Activated CD4-positive, alpha-beta T cell treated with anti-CD3 and anti-CD28 coated beads, Interleukin-2, amount 50 U/mL, for 1 hour (primary cell): ENCODE measurements around the gene CTNNBL1.

ENCODE experiments used
- DNase-seq: peaks from one replicate; pipeline ENCODE4 v3.0.0-alpha.2; 2020

Gene CTNNBL1

DNA sequence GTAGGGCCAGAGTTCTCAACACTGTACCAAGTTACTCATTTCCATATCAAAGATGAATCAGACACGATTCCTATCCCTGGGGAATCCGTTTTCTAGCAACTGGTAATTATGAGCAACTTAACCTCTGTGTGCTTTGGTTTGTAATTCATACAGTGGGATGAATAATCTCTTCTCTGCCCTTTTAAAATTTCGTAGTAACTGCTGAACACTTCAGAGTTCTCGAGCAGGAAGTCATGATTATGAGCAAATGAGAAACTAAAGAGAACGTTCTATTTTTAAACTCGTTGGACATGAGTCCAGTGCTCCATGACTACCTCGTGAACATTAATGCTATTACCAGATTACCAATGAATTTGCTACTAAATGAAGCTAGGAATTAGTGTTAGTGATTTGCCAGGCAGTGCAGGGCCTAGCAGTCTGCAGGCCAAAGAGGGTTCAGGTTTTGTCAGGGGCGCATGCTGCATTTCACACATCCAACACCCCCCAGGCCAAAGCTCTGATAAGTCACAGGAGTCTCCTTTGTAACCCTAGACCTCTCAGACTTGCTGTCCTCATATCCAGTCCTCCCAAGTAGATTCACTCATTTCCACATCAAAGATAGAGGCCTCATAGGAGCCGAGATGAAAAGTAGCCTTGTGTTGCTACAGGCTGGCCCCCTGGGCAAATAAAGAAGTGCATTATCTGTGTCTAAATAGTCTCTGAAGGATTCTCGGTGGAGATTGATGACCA is 163.3 kb downstream of the CTNNBL1 start:
- DNase-seq: no peak

DNA sequence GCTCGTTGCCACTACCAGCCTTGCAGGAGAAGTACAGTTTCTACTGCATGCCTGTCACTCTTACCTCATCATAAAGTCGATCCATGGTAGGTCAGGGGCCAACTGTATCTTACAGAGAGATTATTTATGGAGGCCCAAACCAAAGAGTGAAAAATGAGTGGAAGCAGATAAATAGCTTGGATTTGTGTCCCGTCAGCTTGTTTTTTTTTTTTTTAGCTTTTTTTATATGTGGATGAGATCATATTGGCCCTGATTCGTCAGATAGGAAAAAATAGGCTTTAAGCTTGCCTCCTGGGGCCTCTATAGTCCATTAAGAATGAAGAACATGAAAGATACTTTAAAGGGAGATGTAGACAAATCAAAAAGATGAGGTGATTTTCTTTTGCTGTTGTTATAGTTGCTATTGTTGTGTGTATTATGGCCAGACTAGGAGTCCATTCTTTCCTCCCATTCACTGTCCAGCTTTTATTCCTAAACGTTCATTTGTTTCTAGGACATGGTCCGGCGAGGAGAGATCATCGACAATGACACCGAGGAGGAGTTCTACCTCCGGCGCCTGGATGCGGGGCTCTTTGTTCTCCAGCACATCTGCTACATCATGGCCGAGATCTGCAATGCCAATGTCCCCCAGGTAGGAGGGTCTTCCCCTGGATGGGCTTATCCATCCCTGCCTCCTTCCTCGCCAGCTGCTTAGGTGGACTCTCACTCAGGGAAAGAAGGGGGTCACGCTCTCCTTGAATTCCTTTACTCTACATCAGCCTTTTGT is 165.8 kb downstream of the CTNNBL1 start:
- no peak for DNase-seq

DNA sequence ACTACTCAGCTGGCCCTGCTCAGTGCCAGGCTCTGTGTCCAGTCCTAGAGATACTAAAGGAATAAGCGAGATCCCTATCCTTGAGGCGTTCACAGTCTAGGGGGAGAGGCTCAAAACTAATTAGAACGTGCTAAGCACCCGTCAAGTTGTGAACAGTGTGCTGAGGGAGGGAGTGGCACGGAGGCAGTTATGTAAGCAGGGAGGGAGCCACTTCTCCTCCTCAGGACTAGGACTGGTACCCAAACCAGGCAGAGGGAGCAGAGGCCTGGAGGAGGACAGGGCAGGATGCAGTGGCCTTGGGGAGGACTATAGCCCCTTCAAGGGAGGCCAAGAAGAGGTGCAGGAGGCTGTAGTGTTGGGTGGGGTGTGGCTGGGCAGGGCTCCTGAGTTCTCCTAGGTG is 169.5 kb downstream of the CTNNBL1 start:
- DNase-seq: no peak

DNA sequence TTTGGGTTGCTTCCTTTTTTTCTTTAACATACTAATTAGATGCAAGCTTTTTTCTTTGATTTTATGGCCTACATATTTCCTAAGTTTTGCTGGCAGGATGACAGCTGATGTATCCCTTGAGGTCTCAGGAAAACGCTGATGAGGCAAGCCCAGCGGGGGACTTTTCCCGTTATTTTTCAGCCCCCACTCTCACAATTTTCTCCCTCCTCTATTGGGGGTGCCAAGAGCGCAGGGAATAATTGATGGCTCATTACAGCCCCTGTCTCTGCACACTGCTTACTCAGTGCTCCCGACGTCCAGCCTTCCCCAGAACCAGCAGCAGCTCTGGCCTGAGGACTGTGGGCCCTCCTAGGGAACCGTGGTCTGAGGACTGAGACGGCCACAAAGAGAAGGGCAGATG is 170.5 kb downstream of the CTNNBL1 start:
- no peak for DNase-seq

DNA sequence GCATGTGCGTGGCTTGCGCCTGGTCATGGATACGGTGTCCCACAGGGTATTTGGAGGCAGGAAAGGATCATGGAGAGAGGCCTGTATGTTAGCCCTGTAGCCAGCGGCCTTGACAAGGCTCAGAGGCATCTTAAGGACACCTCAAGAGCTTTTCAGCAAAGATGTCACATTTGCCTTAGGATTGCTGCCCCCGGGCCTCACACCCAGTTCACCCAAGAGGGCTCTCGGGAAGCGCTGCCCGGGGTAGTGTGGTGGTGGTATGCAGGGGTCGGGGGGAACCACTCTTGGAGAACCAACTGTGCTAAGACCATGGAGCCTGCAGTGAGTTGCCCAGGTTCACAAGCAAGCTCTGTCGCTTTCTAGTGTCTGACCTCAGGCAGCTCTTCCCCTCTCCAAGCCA is 172.2 kb downstream of the CTNNBL1 start:
- DNase-seq: no peak

GRCh38 chr20:37867289-37868195 is 173.7 kb downstream of the CTNNBL1 start:
- DNase-seq: no peak

DNA sequence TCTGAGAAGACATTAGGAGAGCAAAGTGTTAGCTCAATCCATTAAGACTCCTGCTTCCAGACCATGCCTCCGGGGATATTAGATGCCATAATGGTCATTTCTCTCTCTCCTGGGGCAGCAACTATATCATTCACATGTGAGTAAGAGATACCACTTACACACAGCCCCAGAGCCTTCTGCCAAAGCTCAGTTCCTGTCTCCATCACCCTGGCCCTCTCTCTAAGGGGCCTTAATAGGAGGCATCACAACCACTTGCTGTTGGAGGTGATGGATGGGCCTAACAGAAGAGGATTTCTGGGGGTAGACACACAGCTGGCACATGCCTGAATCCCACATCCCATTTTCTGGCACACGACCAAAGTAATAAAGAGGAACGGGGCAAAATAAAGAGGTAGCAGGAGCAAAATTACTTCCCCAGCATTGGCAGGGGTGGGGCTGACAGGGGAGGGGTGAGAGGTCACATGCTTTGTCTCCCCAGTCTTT is 175.1 kb downstream of the CTNNBL1 start:
- no peak for DNase-seq

GRCh38 chr20:37869334-37869861 is 175.6 kb downstream of the CTNNBL1 start:
- no peak for DNase-seq

DNA sequence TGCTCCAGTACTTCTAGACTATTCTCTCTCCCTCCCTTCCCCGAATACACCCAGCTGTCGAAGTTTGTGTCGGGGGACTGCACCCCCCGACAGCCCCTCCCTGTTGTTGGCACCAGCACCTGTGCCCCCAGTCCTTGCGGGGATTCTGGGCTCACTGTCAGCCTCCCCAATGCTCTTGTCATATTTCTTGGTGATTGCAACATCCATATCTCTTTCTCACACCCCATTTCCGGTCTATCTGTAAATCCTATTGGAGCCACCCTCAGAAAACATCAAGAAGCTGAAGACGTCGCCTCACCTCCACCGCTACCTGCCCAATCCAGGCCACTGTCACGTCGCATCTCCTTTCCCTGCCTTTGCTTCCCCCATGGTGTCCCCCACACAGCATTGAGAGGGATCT is 176.5 kb downstream of the CTNNBL1 start:
- DNase-seq: no peak

DNA sequence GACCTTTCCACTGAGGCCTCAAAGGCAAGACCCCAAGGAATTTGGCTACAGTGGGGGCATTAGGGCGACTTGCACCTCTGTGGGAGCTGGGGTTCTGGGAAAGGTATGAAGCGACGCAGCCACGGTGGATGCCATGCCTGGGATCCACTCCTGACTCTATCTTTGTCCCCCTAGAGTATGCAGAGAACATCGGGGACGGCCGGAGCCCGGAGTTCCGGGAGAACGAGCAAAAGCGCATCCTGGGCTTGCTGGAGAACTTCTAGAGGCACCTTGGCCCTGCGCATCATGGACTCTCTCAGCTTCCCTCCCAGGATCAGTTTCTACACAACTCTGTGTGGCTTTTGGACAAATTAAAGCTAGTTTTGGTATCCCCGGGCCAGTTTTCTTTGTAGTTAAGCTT is 177.9 kb downstream of the CTNNBL1 start:
- DNase-seq: no peak

DNA sequence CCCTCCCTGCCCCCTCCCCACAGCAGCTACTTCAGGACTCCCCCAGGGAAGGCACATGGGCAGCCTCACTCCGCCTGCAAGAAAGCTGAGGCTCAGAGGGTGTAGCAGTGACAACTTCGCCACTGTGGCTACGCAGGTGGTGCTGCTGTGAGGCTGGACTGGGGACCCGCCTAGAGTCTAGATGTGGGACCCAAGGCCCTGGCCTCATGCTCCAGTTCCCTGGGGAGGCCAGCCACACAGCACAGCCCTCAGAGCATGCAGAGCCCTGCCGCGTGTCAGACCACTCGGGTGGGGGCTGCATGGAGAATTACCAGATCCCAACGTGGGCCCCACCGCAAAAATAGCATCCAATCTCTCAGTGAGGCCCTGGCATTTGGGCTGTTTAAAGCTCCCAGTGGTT is 178.3 kb downstream of the CTNNBL1 start:
- no peak for DNase-seq

DNA sequence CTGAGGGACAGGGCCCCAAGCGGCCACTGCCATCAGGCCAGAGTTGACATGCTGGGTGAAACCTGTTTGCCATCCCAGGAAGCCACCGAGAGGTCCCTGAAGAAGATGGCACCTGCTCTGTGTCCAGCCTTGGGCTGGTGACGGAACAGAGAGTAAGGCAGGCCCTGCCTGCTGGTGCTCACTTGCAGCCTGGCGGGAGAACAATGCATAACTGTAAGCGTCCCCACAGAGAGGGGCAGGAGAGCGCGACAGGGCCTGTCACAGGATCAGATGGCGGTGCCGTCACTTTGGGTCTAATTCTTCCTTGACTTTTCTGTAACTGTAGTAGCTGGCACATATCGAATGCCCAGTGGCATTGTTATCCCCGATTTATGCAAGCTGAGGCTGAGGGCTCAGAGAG is 180.1 kb downstream of the CTNNBL1 start:
- no peak for DNase-seq

DNA sequence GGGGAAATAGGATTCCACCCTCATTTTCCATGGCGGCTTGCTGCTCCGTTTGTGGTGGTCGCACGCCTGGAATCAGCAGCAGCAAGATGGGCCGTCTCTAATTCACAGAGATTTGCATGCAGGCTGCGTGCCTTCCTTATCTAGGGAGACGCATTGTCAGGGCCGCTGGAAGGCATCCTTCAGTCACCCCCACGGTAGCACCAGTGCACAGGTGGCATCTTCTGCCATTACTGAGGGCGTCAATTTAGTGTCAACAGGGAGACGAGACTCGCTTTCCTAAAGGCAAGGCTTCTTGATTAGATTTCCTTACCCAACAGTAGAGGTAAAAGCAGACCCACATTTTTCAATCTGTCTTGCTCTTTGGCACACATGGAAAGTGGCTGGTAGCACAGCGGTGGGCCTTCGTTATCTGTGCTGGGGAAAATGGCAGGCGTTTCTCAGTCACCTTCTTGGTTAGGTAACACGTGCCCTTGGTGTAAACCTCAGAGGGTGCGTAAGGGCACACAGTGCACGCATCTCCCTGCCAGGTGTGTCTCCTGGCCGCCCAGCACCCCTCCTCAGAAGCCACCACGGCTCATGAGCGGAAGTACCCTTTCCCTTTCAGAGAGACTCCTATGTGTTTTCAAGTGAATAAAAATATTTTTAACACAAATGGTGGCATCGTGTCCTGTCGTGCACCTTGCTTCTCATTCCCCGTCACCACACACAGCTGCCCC is 181.8 kb downstream of the CTNNBL1 start:
- no peak for DNase-seq

DNA sequence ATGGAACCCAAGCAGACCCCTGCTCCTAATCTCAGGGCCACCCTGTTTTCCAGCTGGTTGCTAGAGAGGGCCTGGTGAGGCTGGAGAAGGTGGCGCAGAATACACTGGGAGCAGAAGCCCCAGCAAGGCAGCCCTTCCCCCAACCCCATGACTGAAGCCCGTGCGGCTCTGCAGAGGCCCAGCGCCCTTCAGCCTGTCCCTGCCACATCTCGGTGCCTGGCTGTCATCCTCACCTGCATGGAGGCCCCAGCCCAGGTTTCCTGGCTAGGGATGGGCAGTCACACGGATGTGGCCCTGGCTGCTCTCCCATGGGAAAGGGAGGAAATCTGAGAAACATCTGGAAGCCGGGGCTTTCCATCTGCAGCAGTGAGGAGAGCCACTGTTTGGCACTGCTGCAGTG is 183.0 kb downstream of the CTNNBL1 start:
- no peak for DNase-seq

DNA sequence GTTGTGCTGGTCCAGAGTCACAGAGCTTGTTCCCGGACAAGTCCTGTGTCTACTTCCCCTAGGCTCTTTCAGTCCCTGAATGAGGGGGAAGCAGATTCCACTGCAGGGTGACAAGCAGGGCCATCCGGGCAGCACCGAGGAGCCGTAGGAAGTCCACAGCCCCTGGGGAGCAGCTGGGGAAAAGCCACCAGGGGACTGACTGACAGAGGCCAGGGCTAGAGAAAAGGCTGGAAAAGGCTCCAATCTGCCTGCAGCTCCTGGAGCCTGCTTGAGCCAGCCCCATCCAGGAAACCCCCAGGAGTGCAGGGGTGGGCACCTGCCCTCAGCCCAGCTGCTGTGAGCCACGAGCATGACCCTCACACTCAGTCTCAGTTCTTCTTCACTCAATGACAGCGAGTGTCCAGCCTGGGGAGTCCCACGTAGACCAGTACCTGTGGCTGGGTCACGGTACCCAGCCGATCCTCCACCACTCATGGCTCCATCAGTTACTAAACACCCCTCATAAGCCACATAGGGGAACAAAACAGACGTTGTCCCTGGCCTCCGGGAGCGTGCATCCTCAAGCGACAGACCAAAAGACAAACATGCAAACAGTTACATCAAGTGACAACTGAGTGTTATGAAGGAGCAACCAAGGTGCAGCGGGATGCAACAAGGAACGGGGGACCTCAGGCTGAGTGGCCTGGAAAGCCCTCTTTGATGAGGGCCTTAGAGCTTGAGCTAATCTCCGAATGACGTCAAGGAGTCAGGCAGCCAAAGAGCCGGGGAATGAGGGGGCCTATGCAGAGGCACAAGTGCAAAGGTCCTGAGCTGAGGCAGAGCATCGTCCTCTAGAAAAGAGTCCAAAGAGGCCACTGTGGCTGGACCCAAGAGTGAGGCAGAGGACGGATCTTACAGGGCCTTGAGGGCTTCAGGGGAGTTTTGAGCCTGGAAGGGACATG is 184.3 kb downstream of the CTNNBL1 start:
- no peak for DNase-seq

DNA sequence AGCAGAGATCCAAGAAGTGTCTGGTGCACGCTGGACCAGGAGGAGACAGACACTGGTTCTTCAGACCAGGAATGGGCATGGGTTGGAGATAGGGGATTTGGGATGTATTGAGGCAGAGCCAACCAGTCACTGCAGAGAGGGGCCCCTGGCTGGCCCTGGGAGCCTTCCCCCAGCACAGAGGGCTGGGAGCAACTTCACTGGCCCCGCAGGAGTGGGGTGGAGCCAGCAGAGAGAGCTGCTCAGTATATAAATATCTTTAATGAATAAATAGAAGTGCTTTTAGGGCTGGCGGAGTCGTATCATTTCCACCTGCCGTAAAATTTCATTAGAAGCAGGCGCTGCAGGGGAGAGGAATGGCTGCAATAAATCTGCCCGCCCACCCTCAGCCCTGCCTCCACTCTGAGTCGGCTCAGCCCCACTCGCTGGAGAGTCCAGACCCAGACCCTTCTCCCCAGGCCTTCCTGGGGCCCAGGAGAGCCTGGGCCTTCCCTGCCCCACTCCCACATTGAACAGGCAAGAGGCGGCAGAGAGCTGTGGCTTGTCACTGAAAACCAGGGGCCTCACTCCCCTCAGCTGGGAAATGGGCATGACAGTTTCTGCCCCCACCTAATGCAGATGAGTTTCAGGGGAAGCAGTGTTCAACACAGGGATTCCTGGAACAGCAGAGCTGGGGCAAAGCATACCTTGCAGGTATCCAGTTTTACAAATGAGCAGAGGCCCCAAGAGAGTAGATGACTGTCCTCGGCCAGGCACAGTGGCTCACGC is 185.2 kb downstream of the CTNNBL1 start:
- no peak for DNase-seq

- DNase-seq: no peak
Observed at GRCh38 chr20:37879843-37880242, 186.0 kb downstream of the CTNNBL1 start.

DNA sequence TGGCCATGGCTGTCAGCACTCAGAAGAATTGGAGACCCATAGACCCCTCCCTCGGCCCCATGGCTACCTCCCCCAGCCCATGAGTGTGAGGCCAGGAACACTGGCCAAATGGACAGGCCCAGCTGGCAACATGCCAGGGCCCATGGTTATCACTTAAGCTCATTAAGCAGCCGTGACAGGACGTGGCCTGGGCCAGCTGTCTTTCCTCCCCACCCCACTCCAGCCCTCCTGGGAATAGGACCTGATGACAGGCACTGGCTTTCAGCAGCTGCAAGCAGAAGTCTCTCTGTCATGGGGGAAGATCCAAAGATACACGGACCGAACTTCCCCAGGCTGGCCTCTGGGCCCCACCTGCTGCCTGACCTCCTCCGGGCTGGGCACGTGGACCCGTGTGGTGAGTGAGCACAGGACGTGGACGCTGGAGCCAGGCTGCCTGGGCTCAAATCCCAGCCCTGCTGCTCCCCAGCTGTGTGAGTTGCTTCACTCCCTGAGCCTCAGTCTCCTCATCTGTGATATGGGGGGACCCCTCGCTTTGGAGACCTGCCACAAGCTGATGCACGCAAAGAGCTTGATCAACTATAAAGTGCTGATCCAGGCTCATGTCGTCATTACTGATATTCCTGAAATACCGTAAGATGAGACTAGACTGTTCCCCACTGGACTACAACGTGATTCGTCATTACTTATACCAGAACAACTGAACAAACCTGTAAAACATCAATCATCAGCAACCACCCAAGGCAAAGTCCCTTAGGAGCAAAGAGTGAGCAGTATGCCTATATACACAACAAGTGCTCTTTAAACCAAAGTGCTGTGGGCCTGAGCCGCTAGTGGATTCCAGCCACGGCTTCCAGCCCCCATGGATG is 187.1 kb downstream of the CTNNBL1 start:
- no peak for DNase-seq

DNA sequence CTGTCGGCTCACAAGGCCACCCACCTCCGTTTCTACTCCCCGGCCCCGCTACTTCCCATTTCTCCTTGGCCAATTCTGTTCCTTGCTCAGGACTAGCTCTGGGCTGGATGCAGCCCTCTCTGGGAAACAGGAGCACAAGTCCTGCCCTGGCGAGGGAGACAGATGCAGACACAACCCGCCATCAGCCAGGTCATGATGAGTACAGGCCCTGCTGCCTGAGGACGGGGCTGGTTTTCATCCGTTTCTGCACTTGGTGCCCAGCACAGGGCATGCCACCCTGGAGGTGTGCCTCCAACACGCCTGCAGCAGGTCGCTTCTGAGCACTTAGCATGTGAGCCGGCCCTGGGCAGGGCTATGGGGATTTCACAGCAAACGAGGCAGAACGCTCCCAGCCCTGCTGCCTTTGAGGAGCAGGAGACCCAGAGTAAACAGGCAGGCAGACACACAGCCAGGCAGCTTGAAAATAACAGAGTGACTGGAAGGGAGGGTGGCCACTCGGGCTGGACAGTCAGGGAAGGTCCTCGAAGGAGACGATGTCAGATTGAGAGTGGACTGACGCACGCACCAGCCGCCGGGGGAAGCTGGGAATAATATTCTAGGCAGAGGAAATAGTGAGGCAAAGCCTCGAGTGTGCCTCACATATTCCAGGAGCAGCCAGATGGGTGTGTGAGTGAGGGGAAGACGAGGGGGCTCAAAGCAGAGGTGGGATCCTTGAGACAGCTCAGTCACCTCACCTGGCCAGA is 187.9 kb downstream of the CTNNBL1 start:
- DNase-seq: no peak
